ENCODE data around the gene ZNF365.

DNA sequence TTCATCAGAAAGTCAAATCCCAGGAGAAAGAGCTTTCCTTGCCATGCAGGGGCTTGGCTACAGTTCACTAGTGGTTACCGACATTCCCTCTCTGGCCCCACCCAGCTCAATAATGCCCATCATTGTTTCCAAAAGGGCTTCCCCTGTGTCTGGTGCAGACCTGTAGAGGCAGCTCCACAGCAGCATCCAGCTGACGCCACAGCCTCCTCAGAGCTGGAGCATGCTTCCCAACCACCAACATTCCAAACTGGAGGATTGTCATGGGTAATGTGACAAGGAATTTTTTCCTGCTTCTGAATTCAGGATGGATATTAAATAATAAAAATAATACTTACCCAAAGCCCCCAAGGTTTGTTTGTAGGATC, 77.4 kb downstream of the ZNF365 start:
- TF ChIP-seq, protein P1, sequence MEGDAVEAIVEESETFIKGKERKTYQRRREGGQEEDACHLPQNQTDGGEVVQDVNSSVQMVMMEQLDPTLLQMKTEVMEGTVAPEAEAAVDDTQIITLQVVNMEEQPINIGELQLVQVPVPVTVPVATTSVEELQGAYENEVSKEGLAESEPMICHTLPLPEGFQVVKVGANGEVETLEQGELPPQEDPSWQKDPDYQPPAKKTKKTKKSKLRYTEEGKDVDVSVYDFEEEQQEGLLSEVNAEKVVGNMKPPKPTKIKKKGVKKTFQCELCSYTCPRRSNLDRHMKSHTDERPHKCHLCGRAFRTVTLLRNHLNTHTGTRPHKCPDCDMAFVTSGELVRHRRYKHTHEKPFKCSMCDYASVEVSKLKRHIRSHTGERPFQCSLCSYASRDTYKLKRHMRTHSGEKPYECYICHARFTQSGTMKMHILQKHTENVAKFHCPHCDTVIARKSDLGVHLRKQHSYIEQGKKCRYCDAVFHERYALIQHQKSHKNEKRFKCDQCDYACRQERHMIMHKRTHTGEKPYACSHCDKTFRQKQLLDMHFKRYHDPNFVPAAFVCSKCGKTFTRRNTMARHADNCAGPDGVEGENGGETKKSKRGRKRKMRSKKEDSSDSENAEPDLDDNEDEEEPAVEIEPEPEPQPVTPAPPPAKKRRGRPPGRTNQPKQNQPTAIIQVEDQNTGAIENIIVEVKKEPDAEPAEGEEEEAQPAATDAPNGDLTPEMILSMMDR (IDR thresholded peaks at IDR 0.05) = no peak
- TF ChIP-seq POLR2A (IDR thresholded peaks at IDR 0.05) = no peak
- no peak for TF ChIP-seq EP300 (IDR thresholded peaks at IDR 0.05)

Data from tibial nerve (tissue), 4 donors.